ENCODE data around the gene RXFP4. TPM values are rescaled to one million over a fixed set of nuclear protein-coding genes. Genes with fewer than 3 reads are reported as not detected.

RXFP4 gene
- total RNA-seq, 2 experiments from 2014 or later = not detected

DNA sequence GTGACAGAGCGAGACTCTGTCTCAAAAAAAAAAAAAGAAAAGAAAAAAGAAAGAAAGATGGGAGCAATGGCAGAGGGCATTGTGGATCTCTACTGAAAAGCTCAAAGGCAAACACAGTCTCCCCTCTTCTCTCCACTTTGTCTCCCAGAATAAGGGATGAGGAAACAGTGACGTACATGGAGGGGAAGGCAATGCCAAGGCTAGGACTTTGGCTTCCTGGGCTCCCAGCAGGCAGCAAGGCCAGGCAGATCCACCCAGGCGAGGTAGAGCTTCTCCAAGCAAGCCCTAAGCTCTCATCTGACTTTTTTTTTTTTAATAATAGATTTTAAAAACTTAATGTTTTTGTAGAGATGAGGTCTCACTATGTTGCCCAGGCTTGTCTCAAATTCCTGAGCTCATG is 32.3 kb downstream of the RXFP4 start:
- ChIA-PET CTCF (interaction anchor here (1.0 to 2.7 kb wide), 5 partner anchors 11 to 93 kb away, joined by 3 to 8 read pairs (median 7); no protein-coding TSS in a partner anchor), POLR2A (interaction anchor here (0.6 kb wide), 1 partner anchor 12 kb away, joined by 3 read pairs; no protein-coding TSS in a partner anchor)
- Mint-ChIP-seq H3K4me3 (no peak overlapping the region), H3K27me3 (no peaks in the 10 kb centered on the region), H3K27ac (peak overlapping the region; percentile 87), H3K4me1 (ENCODE audit: low read depth) (peaks cover 73% of the 10 kb centered on the region), H3K9me3 (no peaks in the 10 kb centered on the region), H3K36me3 (peaks cover 55% of the 10 kb centered on the region)
- DNase-seq = no peak
- intact Hi-C loops (cut with micrococcal nuclease) = no loop called here

DNA sequence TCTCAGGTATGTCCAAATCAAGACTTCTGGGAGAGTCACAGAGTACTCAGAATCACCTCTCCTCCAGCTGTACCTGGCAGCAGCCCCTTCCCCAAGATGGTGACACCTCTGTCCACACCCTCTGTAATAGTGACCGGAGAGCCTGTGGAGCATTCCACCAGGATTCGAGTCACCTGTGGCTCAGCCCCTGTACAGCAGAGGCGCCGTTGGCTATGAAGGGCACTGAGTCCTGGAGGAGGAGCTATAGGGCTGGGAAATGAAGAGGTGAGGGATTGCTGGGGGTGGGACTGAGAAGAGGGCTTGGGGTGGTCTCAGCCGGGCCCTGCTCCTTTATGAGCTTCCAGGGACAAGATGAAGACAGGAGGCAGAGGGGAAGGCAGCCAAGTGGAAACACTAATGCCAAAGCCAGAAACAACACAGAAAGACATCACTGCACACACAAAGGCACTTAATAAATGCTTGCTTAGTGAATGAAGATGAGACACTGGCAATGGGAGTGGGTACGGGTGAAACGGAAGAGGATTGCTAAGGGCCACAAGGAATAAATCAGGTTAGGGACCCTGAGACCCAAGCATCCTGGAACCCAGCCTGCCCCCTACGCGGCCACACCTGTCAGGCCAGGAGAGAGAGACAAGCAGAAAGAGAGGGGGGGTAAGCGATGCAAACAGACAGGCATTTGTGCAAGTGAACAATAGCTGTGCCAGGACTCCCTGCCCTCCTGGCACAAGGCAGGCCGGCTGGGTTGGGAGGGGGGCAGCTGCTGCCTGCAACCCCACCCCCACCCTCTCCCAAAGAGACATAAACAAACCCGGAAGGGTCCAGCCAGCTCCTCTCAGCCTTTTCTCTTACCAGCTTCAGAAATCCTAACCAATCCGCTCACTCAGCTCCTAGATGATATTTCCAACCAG is 33.0 kb downstream of the RXFP4 start:
- H3K4me1 Mint-ChIP-seq (ENCODE audit: low read depth) = peaks cover 67% of the 10 kb centered on the region
- peak overlapping the region; percentile 96 for H3K4me3 Mint-ChIP-seq
- ChIA-PET POLR2A (interaction anchor here (0.8 to 1.5 kb wide), 2 partner anchors 28 to 62 kb away, joined by 3 to 4 read pairs; no protein-coding TSS in a partner anchor), CTCF (interaction anchor here (1.0 to 2.7 kb wide), 5 partner anchors 12 to 92 kb away, joined by 3 to 8 read pairs (median 7); no protein-coding TSS in a partner anchor)
- no peaks in the 10 kb centered on the region for H3K9me3 Mint-ChIP-seq
- peak overlapping the region; percentile 96 for H3K27ac Mint-ChIP-seq
- intact Hi-C loops (cut with micrococcal nuclease) = no loop called here
- H3K27me3 Mint-ChIP-seq = no peaks in the 10 kb centered on the region
- peaks cover 49% of the 10 kb centered on the region for H3K36me3 Mint-ChIP-seq
- DNase-seq = no peak

DNA sequence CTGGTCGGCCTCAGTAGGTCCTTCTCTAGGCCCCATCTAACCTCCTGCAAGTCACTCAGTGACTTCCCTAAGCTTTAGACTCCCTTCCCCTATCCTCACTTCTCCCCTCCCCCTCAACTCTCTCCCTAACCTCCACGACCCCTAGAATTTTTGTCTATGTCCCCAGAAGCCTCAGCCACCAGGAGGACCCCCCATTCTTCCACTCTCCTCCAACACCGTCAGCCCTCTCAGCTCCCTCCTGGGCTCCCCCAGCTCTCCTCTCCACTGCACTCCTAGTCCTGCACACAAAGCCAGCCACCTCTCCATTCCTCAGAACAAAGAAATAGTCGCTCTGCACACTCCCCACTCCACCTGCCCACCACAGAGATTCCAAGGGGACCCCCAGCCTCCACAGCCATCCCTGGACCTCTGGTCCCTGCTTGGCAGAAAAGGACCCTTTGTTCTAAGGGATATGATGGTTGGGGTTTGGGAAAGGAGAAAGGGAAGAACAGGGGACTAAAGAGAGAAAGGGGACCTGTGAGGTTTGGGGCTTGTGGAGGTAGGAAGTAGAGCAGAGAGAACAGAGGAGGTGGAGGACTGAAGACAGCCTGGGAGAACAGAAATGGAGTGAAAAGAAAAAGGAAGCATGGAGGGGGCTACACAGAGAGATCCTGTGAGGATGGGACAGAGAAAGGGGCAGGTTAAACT is 34.1 kb downstream of the RXFP4 start:
- CTCF ChIA-PET = interaction anchor here (1.4 to 3.4 kb wide), 4 partner anchors 27 to 91 kb away, joined by 3 to 29 read pairs (median 8); no protein-coding TSS in a partner anchor
- peaks cover 39% of the 10 kb centered on the region for H3K36me3 Mint-ChIP-seq

DNA sequence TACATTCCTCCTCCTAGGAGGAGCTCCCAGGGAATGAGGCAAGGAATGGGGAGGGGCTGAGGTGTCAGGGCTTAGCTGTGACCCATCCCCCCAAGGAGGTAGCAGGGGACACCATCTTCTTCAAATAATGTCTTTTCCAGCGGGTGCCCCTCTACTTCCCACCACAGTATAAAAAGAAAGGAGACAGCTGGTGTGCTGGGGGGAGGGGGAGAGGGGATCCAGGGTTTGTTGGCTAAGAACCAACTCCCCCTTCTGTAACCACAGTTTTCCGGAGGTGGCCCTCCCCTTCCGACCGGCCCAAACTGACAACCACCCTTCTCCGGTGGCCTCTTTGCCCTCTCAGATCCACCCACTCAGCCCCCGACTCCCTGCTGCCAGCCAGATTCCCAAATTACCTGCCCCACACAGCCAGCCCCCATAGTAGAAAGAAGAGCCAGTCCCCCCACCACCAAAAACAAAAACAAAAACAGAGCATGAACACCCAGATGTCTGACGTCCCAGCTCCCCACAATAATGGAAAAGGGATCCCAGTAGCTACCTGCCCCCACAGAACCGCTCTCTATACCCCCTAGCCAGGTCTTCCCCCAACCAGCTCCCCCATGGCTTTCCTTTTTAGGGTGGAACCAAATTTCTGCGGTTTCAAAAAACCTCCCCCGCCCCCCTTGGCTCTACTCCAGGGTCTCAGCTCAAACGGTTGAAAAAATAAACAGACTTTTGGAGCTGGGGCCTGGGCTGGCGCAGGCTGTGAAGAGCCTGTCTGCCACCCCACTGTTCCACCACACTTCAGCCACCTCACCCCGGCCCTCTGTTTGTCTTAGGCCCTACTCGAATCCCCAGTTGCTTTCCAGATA is 34.8 kb downstream of the RXFP4 start:
- CTCF ChIA-PET = interaction anchor here (0.5 to 9.3 kb wide), 8 partner anchors 8 to 613 kb away, joined by 3 to 77 read pairs (median 18); partner anchors contain the start of gene KHDC4
- H3K27me3 Mint-ChIP-seq = no peaks in the 10 kb centered on the region
- peaks cover 36% of the 10 kb centered on the region for H3K36me3 Mint-ChIP-seq
- intact Hi-C loops (cut with micrococcal nuclease) = loop anchor here (1.0 to 2.0 kb wide), 2 partner anchors 78 to 115 kb away; partner anchors contain the start of gene LAMTOR2
- peak; percentile 67 for DNase-seq
- POLR2A ChIA-PET = interaction anchor here (0.6 to 5.1 kb wide), 15 partner anchors 7 to 313 kb away, joined by 3 to 44 read pairs (median 5); partner anchors contain the start of genes KHDC4, SMG5, SSR2 and SYT11
- H3K9me3 Mint-ChIP-seq = no peaks in the 10 kb centered on the region
- peak overlapping the region; percentile 96 for H3K4me3 Mint-ChIP-seq
- peaks cover 67% of the 10 kb centered on the region for H3K4me1 Mint-ChIP-seq (ENCODE audit: low read depth)
- H3K27ac Mint-ChIP-seq = peak overlapping the region; percentile 96

More for the DNA sequence above, 34.1 kb downstream of the RXFP4 start:
- H3K4me1 Mint-ChIP-seq (ENCODE audit: low read depth) = peaks cover 67% of the 10 kb centered on the region
- no peaks in the 10 kb centered on the region for H3K27me3 Mint-ChIP-seq
- DNase-seq = no peak
- peak overlapping the region; percentile 96 for H3K27ac Mint-ChIP-seq
- H3K4me3 Mint-ChIP-seq = peak overlapping the region; percentile 96
- intact Hi-C loops (cut with micrococcal nuclease) = loop anchor here (1.0 to 2.0 kb wide), 2 partner anchors 79 to 115 kb away; partner anchors contain the start of gene LAMTOR2
- POLR2A ChIA-PET = interaction anchor here (0.6 to 5.1 kb wide), 6 partner anchors 7 to 64 kb away, joined by 3 to 32 read pairs (median 4); partner anchors contain the start of gene KHDC4
- no peaks in the 10 kb centered on the region for H3K9me3 Mint-ChIP-seq

DNA sequence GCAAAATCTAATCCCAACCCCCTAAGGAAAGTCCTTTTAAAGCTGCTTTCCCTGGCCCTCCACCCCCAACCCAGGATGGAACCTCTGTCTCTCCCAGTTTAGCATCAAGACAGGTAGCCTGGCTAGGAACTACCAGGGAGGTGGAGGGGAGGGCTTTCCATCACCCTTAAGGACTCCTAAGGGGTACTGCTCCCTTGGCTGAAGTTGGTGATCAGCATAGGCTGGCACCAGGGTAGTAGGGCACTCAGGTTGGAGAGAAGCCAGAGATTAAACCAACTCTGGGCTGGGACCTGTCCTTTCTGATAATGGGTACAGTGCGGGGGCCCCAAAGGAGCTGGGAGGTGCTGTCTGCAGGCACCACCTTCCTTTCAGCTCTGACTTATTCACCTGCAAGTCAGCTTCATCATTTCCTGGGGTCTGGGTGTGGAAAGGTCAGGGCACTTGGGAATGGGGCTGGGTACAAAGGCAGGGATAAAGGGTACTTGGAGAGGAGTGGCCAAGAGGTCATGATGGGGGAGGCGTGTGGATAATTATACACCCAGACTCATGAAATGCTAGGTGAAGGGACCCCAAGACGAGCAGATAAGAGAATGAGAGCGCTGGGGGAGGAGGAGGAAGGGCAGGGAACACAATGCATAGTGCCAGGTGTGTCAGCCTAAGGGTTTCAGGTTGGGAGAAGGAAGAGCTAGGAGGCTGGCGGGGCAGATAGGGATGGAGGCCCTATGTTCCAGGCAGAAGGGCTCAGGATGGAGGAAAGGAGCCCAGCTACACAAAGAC is 35.7 kb downstream of the RXFP4 start:
- DNase-seq = peak; percentile 46
- H3K4me1 Mint-ChIP-seq (ENCODE audit: low read depth) = peaks cover 69% of the 10 kb centered on the region
- peak overlapping the region; percentile 96 for H3K27ac Mint-ChIP-seq
- ChIA-PET POLR2A (interaction anchor here (0.7 to 5.1 kb wide), 12 partner anchors 8 to 314 kb away, joined by 3 to 44 read pairs (median 6); partner anchors contain the start of genes KHDC4, SMG5, SSR2 and SYT11), CTCF (interaction anchor here (0.7 to 9.3 kb wide), 9 partner anchors 9 to 89 kb away, joined by 3 to 77 read pairs (median 7); partner anchors contain the start of gene KHDC4)
- no peaks in the 10 kb centered on the region for H3K9me3 Mint-ChIP-seq
- H3K36me3 Mint-ChIP-seq = peaks cover 34% of the 10 kb centered on the region
- intact Hi-C loops (cut with micrococcal nuclease) = loop anchor here (1.0 to 2.0 kb wide), 4 partner anchors 31 to 116 kb away; partner anchors contain the start of genes KHDC4 and LAMTOR2
- H3K27me3 Mint-ChIP-seq = no peaks in the 10 kb centered on the region
- H3K4me3 Mint-ChIP-seq = peak overlapping the region; percentile 96

DNA sequence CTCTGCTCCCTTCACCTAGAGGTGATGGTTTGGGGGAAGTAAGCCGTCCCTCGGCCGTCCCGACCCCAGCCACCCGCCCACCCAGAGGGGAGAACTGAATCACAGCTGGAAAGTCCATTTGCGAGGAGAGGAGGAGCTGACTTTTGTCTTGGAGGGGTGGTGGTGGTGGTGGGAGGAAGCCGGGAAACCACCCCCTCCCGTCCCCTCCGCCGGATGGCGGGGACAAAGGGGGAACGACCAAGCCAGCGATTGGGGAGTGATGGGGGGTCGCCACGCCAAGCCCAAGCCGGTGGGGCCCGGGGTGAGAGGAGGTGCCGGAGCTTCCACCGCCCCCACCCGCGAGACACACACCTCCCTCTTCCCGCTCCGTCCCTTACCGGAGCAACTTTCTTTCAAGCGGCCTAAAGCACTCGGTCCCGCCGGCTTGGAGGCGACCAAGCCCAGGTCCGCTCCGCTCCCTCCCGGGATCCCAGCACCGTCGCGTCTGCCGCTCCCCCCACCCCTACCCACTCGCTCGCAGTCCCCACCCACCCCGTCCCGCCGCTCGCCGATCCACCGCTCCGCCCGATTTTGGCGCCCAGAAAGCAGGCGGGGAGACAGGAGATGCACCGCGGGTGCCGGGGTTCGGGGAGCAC is 36.4 kb downstream of the RXFP4 start:
- ChIA-PET POLR2A (interaction anchor here (1.1 to 5.1 kb wide), 10 partner anchors 9 to 305 kb away, joined by 3 to 44 read pairs (median 8); partner anchors contain the start of genes KHDC4, SMG5 and SYT11), CTCF (interaction anchor here (0.9 to 9.3 kb wide), 9 partner anchors 10 to 89 kb away, joined by 3 to 77 read pairs (median 7); partner anchors contain the start of gene KHDC4)
- Mint-ChIP-seq H3K27me3 (no peaks in the 10 kb centered on the region), H3K9me3 (no peaks in the 10 kb centered on the region), H3K4me1 (ENCODE audit: low read depth) (peaks cover 68% of the 10 kb centered on the region), H3K36me3 (peaks cover 31% of the 10 kb centered on the region), H3K4me3 (peak overlapping the region; percentile 96), H3K27ac (peak overlapping the region; percentile 96)
- peak; percentile 84 for DNase-seq
- intact Hi-C loops (cut with micrococcal nuclease) = loop anchor here (1.0 to 2.0 kb wide), 4 partner anchors 8 to 117 kb away; partner anchors contain the start of gene KHDC4

DNA sequence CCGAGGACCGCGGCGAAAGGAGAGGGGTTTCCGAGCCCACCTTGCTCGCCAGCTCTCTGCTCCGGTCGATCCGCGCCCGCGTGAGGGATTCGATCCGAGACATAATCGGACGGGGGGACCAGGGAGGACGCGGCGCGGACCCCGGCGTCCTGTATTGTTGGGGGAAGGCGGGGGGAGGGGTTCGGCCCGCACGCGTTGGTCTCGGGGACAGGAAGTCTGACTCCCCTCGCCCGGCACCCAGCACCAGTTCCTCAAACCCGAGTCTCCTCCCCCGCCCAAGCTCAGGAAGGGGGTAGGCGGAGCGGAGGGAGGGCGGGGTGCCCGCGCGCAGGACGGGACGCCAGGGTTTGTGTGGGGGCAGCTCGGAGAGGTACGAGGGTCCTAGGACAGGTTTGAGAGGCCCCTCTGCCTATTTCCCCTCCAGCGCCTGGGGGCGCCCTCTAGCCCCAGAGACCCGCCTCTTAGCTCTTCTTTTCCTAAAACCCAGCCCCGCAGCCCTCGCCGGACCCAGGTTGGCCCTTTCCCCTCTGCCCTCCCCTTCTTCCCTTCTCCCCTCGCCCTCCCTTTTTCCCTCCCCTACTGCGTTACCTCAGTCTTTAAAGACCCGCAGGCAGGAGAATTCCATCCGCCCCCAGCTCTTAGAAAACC is 37.0 kb downstream of the RXFP4 start, which contains the start of gene ARHGEF2:
Gene ARHGEF2, minus strand, starts transcription at position 223 of the 648 bp plus-strand sequence. Its CDS starts 120 bp downstream, at position 103.
- Mint-ChIP-seq H3K4me3 (peak within 1 kb of the TSS; percentile 96), H3K27me3 (no peaks in the 10 kb centered on the region), H3K27ac (peak within 1 kb of the TSS; percentile 96), H3K36me3 (peaks cover 29% of the 10 kb centered on the region), H3K4me1 (ENCODE audit: low read depth) (peaks cover 66% of the 10 kb centered on the region), H3K9me3 (no peaks in the 10 kb centered on the region)
- ChIA-PET CTCF (interaction anchor here (1.4 to 9.3 kb wide), 7 partner anchors 10 to 88 kb away, joined by 5 to 77 read pairs (median 29); partner anchors contain the start of gene KHDC4), POLR2A (interaction anchor here (1.0 to 5.1 kb wide), 8 partner anchors 10 to 85 kb away, joined by 3 to 44 read pairs (median 17); partner anchors contain the start of gene KHDC4)
- intact Hi-C loops (cut with micrococcal nuclease) = loop anchor here (1.0 kb wide), 1 partner anchor 8 kb away; no protein-coding TSS in a partner anchor
- DNase-seq = peak; percentile 88

DNA sequence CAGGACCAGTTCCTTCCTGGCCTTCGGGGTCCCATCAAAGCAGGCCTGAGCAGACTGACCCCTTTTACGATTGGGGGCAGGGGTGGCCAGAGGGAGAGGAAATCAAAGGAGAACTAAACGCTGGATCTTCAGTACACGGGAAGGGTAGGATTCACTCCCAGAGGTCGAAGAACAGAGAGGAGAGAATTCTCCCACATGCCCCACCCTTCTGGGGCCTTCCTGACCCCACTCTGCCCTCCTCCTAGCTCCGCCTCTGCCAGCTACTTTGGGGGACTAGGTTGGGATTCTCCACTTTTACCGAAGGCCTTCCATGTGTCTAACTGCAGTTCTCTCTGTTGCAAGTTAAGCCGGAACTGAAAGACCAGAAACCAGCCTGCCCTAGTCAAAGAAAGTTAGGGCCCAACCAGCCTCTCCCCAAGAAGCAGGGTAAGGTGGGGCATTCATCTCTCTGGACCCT is 37.6 kb downstream of the RXFP4 start:
- ChIA-PET CTCF (interaction anchor here (1.4 to 9.3 kb wide), 7 partner anchors 11 to 87 kb away, joined by 5 to 77 read pairs (median 29); partner anchors contain the start of gene KHDC4), POLR2A (interaction anchor here (1.0 to 5.1 kb wide), 7 partner anchors 10 to 85 kb away, joined by 3 to 44 read pairs (median 24); partner anchors contain the start of gene KHDC4)
- peaks cover 62% of the 10 kb centered on the region for H3K4me1 Mint-ChIP-seq (ENCODE audit: low read depth)
- H3K9me3 Mint-ChIP-seq = no peaks in the 10 kb centered on the region
- peaks cover 29% of the 10 kb centered on the region for H3K36me3 Mint-ChIP-seq
- peak overlapping the region; percentile 96 for H3K27ac Mint-ChIP-seq
- peak overlapping the region; percentile 96 for H3K4me3 Mint-ChIP-seq
- intact Hi-C loops (cut with micrococcal nuclease) = loop anchor here (1.0 kb wide), 1 partner anchor 9 kb away; no protein-coding TSS in a partner anchor
- peak; percentile 35 for DNase-seq
- no peaks in the 10 kb centered on the region for H3K27me3 Mint-ChIP-seq
